ENCODE measurements around the gene CMTR2.

Gene CMTR2

DNA sequence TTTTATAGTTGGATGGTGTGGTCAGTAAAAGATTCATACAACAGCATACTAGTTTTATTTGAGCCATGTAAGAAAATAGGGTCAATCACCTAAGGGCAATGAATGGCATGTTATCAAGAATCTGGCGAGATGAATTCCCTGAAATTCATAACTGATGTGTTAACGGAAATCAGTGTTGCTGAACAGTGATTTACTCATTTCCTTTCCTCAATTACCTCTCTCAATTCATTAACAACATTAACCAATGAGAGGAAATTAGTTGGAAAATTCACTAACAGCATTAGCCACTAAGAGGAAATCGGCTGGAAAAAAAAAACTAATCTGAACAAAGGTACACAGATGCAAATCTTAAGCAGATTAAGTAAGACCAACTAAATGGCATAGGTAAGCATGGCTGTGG is 6.3 kb downstream of the CMTR2 start:
- TF ChIP-seq, protein P1, sequence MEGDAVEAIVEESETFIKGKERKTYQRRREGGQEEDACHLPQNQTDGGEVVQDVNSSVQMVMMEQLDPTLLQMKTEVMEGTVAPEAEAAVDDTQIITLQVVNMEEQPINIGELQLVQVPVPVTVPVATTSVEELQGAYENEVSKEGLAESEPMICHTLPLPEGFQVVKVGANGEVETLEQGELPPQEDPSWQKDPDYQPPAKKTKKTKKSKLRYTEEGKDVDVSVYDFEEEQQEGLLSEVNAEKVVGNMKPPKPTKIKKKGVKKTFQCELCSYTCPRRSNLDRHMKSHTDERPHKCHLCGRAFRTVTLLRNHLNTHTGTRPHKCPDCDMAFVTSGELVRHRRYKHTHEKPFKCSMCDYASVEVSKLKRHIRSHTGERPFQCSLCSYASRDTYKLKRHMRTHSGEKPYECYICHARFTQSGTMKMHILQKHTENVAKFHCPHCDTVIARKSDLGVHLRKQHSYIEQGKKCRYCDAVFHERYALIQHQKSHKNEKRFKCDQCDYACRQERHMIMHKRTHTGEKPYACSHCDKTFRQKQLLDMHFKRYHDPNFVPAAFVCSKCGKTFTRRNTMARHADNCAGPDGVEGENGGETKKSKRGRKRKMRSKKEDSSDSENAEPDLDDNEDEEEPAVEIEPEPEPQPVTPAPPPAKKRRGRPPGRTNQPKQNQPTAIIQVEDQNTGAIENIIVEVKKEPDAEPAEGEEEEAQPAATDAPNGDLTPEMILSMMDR (conservative IDR thresholded peaks at IDR 0.05; ENCODE audit: low read depth, low read length) = no peak
- no peak overlapping the region for H3K4me3 ChIP-seq (ENCODE audit: low read depth, low read length)
- DNase-seq (ENCODE audit: low read depth) = no peak

DNA sequence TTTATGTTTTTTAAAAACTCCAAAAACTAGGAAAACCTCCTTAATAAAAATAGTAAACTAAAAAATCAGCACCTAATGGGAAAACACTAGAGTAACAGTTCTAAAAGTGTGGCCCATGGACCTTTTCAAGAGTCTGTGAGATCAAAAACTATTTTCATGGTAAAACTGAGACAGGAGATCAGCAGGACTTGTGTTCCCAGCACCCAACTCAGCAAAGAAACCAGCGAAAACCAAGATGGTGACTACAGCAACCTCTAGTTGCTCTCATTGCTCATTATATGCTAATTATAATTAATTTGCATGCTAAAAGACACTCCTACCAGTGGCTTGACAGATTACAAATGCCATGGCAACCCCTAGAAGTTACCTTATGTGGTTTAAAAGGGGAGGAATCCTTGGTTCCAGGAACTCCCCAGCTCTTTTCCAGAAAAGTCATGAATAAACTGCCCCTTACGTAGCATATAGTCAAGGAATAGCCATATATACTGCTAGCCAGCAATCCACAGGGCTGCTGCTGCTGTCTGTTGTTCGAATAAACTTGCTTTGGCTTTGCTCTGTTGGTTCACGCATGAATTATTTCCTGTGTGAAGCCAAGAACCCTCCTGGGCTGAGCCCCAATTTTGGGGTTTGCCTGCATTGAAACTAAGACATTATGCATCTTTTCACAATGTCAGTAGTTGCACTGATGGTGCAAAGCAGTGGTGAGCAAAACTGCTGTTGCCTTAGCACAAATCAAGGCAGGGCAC is 12.4 kb downstream of the CMTR2 start:
- H3K4me3 ChIP-seq (ENCODE audit: low read depth, low read length) = no peak overlapping the region
- no peak for DNase-seq (ENCODE audit: low read depth)
- TF ChIP-seq, protein P1 (conservative IDR thresholded peaks at IDR 0.05; ENCODE audit: low read depth, low read length) = no peak

DNA sequence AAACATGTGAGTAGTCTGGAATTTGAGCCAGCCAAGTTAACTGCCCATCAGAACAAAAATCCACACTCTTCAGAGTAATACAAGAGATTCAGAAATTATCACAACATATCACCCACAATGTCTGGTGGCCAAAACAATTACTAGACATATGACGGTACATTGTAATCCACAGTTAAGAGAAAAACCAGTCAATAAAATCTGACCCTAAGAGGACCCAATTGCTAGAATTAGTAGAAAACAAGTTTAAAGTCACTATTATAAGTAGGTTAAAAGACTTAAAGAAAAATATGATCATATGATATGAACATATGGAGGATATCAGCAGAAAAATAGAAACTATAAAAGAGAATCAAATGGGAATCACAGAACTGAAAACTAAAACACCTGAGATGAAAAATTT is 15.8 kb downstream of the CMTR2 start:
- DNase-seq (ENCODE audit: low read depth) = no peak
- no peak overlapping the region for H3K4me3 ChIP-seq (ENCODE audit: low read depth, low read length)
- TF ChIP-seq, protein P1 (conservative IDR thresholded peaks at IDR 0.05; ENCODE audit: low read depth, low read length) = no peak

DNA sequence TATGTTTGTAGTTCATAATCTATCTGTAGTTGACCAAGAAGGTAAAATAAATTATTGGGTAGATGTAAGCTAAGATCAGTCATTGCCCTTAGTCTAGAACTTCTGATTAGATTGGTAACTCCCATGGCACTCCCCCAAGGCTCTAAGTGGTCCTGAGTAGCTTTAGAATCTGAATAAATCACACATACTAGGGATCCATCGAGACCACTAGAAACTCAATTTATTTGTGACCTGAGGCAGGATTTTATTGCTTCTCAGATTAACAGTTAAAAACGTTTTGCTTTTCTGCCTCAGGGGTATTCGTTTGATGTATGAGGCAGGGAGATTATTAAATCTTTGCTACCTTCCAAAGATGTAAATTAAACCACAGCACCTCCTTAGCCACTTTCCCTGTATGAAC is 24.9 kb downstream of the CMTR2 start:
- no peak overlapping the region for H3K4me3 ChIP-seq (ENCODE audit: low read depth, low read length)
- DNase-seq (ENCODE audit: low read depth) = no peak
- TF ChIP-seq, protein P1 (conservative IDR thresholded peaks at IDR 0.05; ENCODE audit: low read depth, low read length) = no peak

DNA sequence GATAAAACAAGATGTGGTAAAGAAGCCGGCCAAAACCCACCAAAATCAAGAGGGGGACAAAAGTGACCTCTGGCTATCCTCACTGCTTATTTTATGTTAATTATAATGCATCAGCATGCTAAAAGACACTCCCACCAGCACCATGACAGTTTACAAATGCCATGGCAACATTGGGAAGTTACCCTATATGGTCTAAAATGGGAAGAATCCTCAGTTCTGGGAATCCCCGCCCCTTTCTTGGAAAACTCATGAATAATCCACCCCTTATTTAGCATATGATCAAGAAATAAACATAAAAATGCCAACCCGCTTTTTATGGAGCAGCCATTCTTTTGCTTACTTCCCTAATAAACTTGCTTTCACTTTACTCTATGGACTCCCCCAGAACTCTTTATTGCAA is 25.6 kb downstream of the CMTR2 start:
- DNase-seq (ENCODE audit: low read depth) = no peak
- no peak overlapping the region for H3K4me3 ChIP-seq (ENCODE audit: low read depth, low read length)
- TF ChIP-seq, protein P1 (conservative IDR thresholded peaks at IDR 0.05; ENCODE audit: low read depth, low read length) = no peak

DNA sequence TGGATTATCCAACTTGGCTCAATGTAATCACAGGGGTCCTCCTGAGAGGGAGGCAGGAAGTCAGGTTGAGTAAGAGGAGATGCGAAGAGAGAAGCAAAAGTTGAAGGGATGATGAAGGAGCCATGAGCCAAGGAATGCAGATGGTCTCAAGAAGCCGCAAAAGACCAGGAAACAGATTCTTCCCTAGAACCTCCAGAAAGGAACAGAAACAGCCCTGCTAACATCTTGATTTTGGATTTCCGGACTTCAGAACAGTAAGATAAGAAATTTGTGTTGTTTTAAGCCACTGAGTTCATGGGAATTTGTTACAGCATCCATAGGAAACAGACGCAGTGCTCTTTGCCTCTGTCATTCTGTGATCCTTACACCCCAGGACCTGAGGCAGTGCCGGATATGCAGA is 26.8 kb downstream of the CMTR2 start:
- DNase-seq (ENCODE audit: low read depth) = no peak
- H3K4me3 ChIP-seq (ENCODE audit: low read depth, low read length) = no peak overlapping the region
- TF ChIP-seq, protein P1 (conservative IDR thresholded peaks at IDR 0.05; ENCODE audit: low read depth, low read length) = no peak

DNA sequence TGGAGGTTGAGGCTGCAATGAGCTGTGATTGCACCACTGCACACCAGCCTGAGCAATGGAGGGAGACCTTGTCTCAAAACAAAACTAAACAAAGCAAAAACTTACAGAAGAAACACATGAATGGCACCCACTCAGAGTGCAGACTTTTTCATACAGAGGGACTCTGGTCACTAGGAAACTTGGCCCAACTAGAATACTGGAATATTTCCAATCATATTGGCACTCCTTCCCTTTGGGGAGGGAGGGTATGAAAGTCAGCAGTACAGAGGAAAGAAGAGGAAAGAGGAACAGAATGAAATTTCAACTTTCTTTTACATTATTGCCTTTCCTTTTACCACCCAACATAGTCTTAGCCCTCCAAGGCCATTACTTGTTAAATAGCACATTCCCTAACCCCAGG is 28.2 kb downstream of the CMTR2 start:
- H3K4me3 ChIP-seq (ENCODE audit: low read depth, low read length) = no peak overlapping the region
- no peak for DNase-seq (ENCODE audit: low read depth)
- TF ChIP-seq, protein P1 (conservative IDR thresholded peaks at IDR 0.05; ENCODE audit: low read depth, low read length) = no peak
